ENCODE data around the gene CDH4. TPM values are rescaled to one million over a fixed set of nuclear protein-coding genes. Genes with fewer than 3 reads are reported as not detected.

The CDH4 gene
- total and polyA plus RNA-seq, 7 donors = under 0.01 to 0.06 TPM; not detected in 5

DNA sequence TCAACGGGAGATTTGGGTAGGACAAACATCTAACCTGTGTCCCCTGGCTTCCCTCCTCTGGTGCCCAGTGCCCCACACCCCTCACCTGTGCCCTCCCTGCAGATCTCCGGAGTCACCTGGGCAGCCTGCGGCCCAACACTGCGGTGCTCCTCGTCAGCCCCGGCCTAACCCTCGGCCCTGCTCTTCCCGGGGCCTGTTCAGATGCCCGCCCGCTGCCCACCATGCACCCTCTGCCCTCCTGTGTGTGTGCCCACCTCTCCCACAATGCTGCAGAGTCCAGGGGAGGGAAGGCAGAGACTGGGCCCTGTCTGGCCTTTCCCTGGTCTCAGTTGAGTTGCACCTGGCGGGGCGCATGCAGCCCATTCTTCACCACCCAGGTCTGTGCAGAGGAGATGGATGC is 349.3 kb downstream of the CDH4 start:
- H3K4me1 ChIP-seq = no peaks in the 10 kb centered on the region
- peaks cover 0 to 32% (median 16%) of the 10 kb centered on the region in 3 donors for H3K27me3 ChIP-seq
- WGBS, 2 donors = 80 to 93% methylated on average over 12 of the region's 12 CpGs
- intact Hi-C loops (cut with DNase I) = no loop called here
- no peak overlapping the region for H3K4me3 ChIP-seq
- no peaks in the 10 kb centered on the region for H3K36me3 ChIP-seq
- H3K9me3 ChIP-seq = peaks cover 0 to 10% (median 6%) of the 10 kb centered on the region in 4 donors
- no peak for DNase-seq
- TF ChIP-seq POLR2AphosphoS5 (IDR thresholded peaks at IDR 0.05) = no peak
- TF ChIP-seq, protein P1, sequence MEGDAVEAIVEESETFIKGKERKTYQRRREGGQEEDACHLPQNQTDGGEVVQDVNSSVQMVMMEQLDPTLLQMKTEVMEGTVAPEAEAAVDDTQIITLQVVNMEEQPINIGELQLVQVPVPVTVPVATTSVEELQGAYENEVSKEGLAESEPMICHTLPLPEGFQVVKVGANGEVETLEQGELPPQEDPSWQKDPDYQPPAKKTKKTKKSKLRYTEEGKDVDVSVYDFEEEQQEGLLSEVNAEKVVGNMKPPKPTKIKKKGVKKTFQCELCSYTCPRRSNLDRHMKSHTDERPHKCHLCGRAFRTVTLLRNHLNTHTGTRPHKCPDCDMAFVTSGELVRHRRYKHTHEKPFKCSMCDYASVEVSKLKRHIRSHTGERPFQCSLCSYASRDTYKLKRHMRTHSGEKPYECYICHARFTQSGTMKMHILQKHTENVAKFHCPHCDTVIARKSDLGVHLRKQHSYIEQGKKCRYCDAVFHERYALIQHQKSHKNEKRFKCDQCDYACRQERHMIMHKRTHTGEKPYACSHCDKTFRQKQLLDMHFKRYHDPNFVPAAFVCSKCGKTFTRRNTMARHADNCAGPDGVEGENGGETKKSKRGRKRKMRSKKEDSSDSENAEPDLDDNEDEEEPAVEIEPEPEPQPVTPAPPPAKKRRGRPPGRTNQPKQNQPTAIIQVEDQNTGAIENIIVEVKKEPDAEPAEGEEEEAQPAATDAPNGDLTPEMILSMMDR (IDR thresholded peaks at IDR 0.05) = no peak
- no peak for TF ChIP-seq EP300 (IDR thresholded peaks at IDR 0.05)
- no peak for TF ChIP-seq POLR2A (IDR thresholded peaks at IDR 0.05)
- H3K27ac ChIP-seq = no peak overlapping the region

DNA sequence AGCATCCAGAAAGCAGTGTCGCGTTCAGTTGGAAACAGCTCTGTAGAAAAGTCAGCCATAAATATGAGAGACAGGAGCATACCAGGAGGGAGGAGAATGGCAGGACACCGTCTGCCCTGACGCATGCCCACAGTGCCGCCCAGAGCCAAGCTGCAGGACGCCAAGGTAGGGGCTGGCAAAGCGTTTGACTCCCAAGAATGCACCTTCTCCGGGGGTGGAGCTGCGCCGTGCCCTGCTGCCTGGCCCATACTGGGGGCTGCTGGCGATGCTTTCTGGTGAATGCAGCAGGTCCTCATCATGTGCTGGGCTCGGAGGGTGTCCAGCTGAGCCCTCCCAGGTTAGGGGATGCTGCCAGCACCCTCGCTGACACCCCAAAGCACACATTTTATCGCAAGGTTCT is 349.8 kb downstream of the CDH4 start:
- Histone ChIP-seq H3K36me3 (no peaks in the 10 kb centered on the region), H3K4me1 (no peaks in the 10 kb centered on the region), H3K9me3 (peaks cover 0 to 8% (median 2%) of the 10 kb centered on the region in 4 donors), H3K27ac (no peak overlapping the region), H3K27me3 (peaks cover 0 to 32% (median 16%) of the 10 kb centered on the region in 3 donors), H3K4me3 (no peak overlapping the region)
- intact Hi-C loops (cut with DNase I) = no loop called here
- DNase-seq = no peak
- WGBS, 2 donors = 89 to 93% methylated on average over 14 of the region's 14 CpGs
- TF ChIP-seq POLR2AphosphoS5 (IDR thresholded peaks at IDR 0.05) = no peak
- no peak for TF ChIP-seq EP300 (IDR thresholded peaks at IDR 0.05)
- TF ChIP-seq, protein P1 (IDR thresholded peaks at IDR 0.05) = no peak
- TF ChIP-seq POLR2A (IDR thresholded peaks at IDR 0.05) = no peak

DNA sequence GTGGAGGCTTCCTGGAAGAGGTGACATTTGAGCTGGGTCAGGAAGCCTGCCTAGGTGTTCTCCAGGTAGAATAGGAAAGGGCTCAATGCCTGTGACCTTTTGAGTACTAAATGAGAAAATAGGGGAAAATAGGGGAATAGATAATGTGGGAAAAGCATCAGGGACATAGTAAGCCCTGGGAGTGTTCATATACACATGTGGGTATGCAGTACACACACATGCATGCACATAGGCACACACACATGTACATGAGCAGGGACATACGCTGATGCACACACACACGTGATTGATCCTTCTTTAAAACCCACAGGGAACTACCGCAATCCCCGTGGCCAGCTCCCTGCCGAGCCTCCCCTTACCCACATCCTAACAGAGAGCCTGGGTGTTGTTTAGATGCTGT is 351.7 kb downstream of the CDH4 start:
- Histone ChIP-seq H3K36me3 (no peaks in the 10 kb centered on the region), H3K27ac (no peak overlapping the region), H3K4me3 (no peak overlapping the region), H3K9me3 (peaks cover 0 to 4% (median 0%) of the 10 kb centered on the region in 4 donors), H3K27me3 (peaks cover 0 to 21% (median 8%) of the 10 kb centered on the region in 3 donors), H3K4me1 (no peaks in the 10 kb centered on the region)
- intact Hi-C loops (cut with DNase I) = no loop called here
- 77 to 90% methylated on average over 5 of the region's 5 CpGs for WGBS, 2 donors
- no peak for TF ChIP-seq POLR2AphosphoS5 (IDR thresholded peaks at IDR 0.05)
- no peak for DNase-seq

DNA sequence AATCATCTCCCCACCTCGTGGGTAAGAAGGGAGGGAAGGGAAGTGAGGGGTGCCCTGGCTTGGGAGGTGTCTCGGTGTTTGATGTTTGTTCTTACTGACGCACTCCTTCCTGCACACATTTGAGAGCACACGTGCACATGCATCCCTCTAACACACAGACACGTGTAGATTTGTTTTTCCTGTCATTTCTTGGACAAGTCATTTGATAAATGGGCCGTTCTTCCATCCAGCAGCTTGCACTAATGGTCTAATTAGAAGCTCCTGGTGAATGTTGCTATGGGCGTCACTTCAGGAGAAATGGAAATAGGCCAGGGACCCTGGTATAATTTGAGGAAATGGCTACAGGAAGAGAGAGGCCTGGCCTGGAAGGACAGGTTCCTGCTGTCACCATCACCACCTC is 352.5 kb downstream of the CDH4 start:
- TF ChIP-seq EP300 (IDR thresholded peaks at IDR 0.05) (no peak), POLR2AphosphoS5 (IDR thresholded peaks at IDR 0.05) (no peak), POLR2A (IDR thresholded peaks at IDR 0.05) (no peak)
- TF ChIP-seq, protein P1 (IDR thresholded peaks at IDR 0.05) = no peak
- 56 to 64% methylated on average over 7 of the region's 7 CpGs for WGBS, 2 donors
- H3K4me3 ChIP-seq = no peak overlapping the region
- DNase-seq = no peak
- intact Hi-C loops (cut with DNase I) = no loop called here
- H3K27ac ChIP-seq = no peak overlapping the region
- H3K4me1 ChIP-seq = no peaks in the 10 kb centered on the region
- no peaks in the 10 kb centered on the region for H3K36me3 ChIP-seq
- H3K27me3 ChIP-seq = peaks cover 0 to 13% (median 0%) of the 10 kb centered on the region in 3 donors
- H3K9me3 ChIP-seq = peaks cover 0 to 4% (median 0%) of the 10 kb centered on the region in 4 donors

DNA sequence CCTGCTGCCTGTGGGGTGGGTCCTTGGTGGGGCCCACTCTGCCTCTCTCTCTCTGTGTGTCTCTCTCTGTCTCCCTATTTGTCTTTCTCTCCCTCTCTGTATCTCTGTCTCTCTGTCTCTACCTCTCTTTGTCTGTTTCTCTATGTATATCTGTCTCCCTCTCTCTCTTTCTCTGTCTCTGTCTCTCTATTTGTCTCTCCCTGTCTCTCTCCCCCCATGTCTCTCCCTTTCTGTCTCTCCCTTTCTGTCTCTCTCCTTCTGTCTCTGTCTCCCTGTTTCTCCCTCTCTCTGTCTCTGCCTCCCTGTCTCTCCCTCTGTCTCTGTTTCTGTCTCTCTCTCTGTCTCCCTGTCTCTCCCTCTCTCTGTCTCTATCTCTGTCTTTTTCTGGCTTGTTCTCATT is 353.2 kb downstream of the CDH4 start:
- H3K9me3 ChIP-seq = peaks cover 0 to 4% (median 0%) of the 10 kb centered on the region in 4 donors
- H3K4me3 ChIP-seq = no peak overlapping the region
- H3K27me3 ChIP-seq = peaks cover 0 to 11% (median 0%) of the 10 kb centered on the region in 3 donors
- DNase-seq = no peak
- intact Hi-C loops (cut with DNase I) = no loop called here
- H3K4me1 ChIP-seq = no peaks in the 10 kb centered on the region
- no peak overlapping the region for H3K27ac ChIP-seq
- no peaks in the 10 kb centered on the region for H3K36me3 ChIP-seq
- TF ChIP-seq, protein P1 (IDR thresholded peaks at IDR 0.05) = no peak
- no peak for TF ChIP-seq POLR2AphosphoS5 (IDR thresholded peaks at IDR 0.05)
- no peak for TF ChIP-seq POLR2A (IDR thresholded peaks at IDR 0.05)
- no peak for TF ChIP-seq EP300 (IDR thresholded peaks at IDR 0.05)

Data from sigmoid colon (tissue), 7 donors.